ENCODE data around the gene GADD45A. TPM values are rescaled to one million over a fixed set of nuclear protein-coding genes. Genes with fewer than 3 reads are reported as not detected.
"Not testable (repeated sequence)": the region's sequence is repeated elsewhere in the genome, so short reads cannot be mapped to it uniquely, and the experiment has no call there.

GADD45A gene
- total RNA-seq, 1 donor from 2014 or later, result 143 TPM

GRCh38 chr1:67655581-67655980 lies 29.4 kb upstream of the GADD45A start:
- DNase-seq, result no peak
- TF ChIP-seq CTCF (IDR thresholded peaks at IDR 0.05; ENCODE audit: partially characterized antibody, unreplicated experiment), result no peak
- H3K4me3 Mint-ChIP-seq (ENCODE audit: unreplicated experiment), result no peak overlapping the region
- H3K27me3 Mint-ChIP-seq (ENCODE audit: unreplicated experiment), result peaks cover 9% of the 10 kb centered on the region
- peaks cover 2% of the 10 kb centered on the region for H3K9me3 Mint-ChIP-seq (ENCODE audit: unreplicated experiment)
- no peak overlapping the region for H3K27ac Mint-ChIP-seq (ENCODE audit: unreplicated experiment)
- H3K36me3 Mint-ChIP-seq (ENCODE audit: unreplicated experiment), result no peaks in the 10 kb centered on the region
- H3K4me1 Mint-ChIP-seq (ENCODE audit: low read depth, unreplicated experiment), result no peaks in the 10 kb centered on the region

- H3K36me3 Mint-ChIP-seq (ENCODE audit: unreplicated experiment); DNase-seq; H3K4me1 Mint-ChIP-seq (ENCODE audit: low read depth, unreplicated experiment); H3K27me3 Mint-ChIP-seq (ENCODE audit: unreplicated experiment); H3K9me3 Mint-ChIP-seq (ENCODE audit: unreplicated experiment); H3K4me3 Mint-ChIP-seq (ENCODE audit: unreplicated experiment); H3K27ac Mint-ChIP-seq (ENCODE audit: unreplicated experiment): not testable (repeated sequence)
Measured at GRCh38 chr1:67657152-67657551, 27.8 kb upstream of the GADD45A start.

GRCh38 chr1:67659229-67659628 lies 25.8 kb upstream of the GADD45A start:
- Mint-ChIP-seq H3K36me3 (ENCODE audit: unreplicated experiment) (no peaks in the 10 kb centered on the region), H3K4me1 (ENCODE audit: low read depth, unreplicated experiment) (no peaks in the 10 kb centered on the region), H3K9me3 (ENCODE audit: unreplicated experiment) (no peaks in the 10 kb centered on the region), H3K4me3 (ENCODE audit: unreplicated experiment) (no peak overlapping the region), H3K27me3 (ENCODE audit: unreplicated experiment) (no peaks in the 10 kb centered on the region), H3K27ac (ENCODE audit: unreplicated experiment) (no peak overlapping the region)
- no peak for TF ChIP-seq CTCF (IDR thresholded peaks at IDR 0.05; ENCODE audit: partially characterized antibody, unreplicated experiment)
- no peak for DNase-seq

GRCh38 chr1:67662884-67663283 lies 22.1 kb upstream of the GADD45A start:
- Mint-ChIP-seq H3K36me3 (ENCODE audit: unreplicated experiment) (no peaks in the 10 kb centered on the region), H3K4me3 (ENCODE audit: unreplicated experiment) (no peak overlapping the region), H3K4me1 (ENCODE audit: low read depth, unreplicated experiment) (no peaks in the 10 kb centered on the region), H3K9me3 (ENCODE audit: unreplicated experiment) (no peaks in the 10 kb centered on the region), H3K27ac (ENCODE audit: unreplicated experiment) (no peak overlapping the region), H3K27me3 (ENCODE audit: unreplicated experiment) (no peaks in the 10 kb centered on the region)
- TF ChIP-seq CTCF (IDR thresholded peaks at IDR 0.05; ENCODE audit: partially characterized antibody, unreplicated experiment), result no peak
- no peak for DNase-seq

- H3K27ac Mint-ChIP-seq (ENCODE audit: unreplicated experiment), result no peak overlapping the region
- H3K4me3 Mint-ChIP-seq (ENCODE audit: unreplicated experiment), result no peak overlapping the region
- DNase-seq, result no peak
- no peaks in the 10 kb centered on the region for H3K9me3 Mint-ChIP-seq (ENCODE audit: unreplicated experiment)
- no peaks in the 10 kb centered on the region for H3K4me1 Mint-ChIP-seq (ENCODE audit: low read depth, unreplicated experiment)
- H3K27me3 Mint-ChIP-seq (ENCODE audit: unreplicated experiment), result no peaks in the 10 kb centered on the region
- TF ChIP-seq CTCF (IDR thresholded peaks at IDR 0.05; ENCODE audit: partially characterized antibody, unreplicated experiment), result no peak
- no peaks in the 10 kb centered on the region for H3K36me3 Mint-ChIP-seq (ENCODE audit: unreplicated experiment)
Measured at GRCh38 chr1:67664048-67664447, 21.0 kb upstream of the GADD45A start.

- H3K27ac Mint-ChIP-seq (ENCODE audit: unreplicated experiment); H3K27me3 Mint-ChIP-seq (ENCODE audit: unreplicated experiment); H3K9me3 Mint-ChIP-seq (ENCODE audit: unreplicated experiment); H3K36me3 Mint-ChIP-seq (ENCODE audit: unreplicated experiment); H3K4me1 Mint-ChIP-seq (ENCODE audit: low read depth, unreplicated experiment); DNase-seq; H3K4me3 Mint-ChIP-seq (ENCODE audit: unreplicated experiment): not testable (repeated sequence)
Measured at GRCh38 chr1:67665307-67665706, 19.7 kb upstream of the GADD45A start.

All from glutamatergic neuron (in vitro differentiated cells).